DND-41 (cell line): ENCODE measurements around the gene BMPER.

ENCODE experiments used
- CTCF ChIP-seq: IDR thresholded peaks from 2 replicates; pipeline ENCODE4 v1.5.1; 2012; ENCODE audit warnings: borderline replicate concordance, low read length, moderate library complexity, mild to moderate bottlenecking; ENCODE audit not compliant: poor library complexity, severe bottlenecking; ENCODE audit errors: extremely low read depth
- EZH2 ChIP-seq: IDR thresholded peaks from 3 replicates; pipeline ENCODE4 v1.6.1; 2012; ENCODE audit warnings: borderline replicate concordance, low read depth, mild to moderate bottlenecking, moderate library complexity, low read length, inconsistent platforms; ENCODE audit not compliant: severe bottlenecking

GRCh38 chr7:33921216-33921938 lies 16.0 kb downstream of the BMPER start:
- TF ChIP-seq CTCF (no peak), EZH2 (no peak)
